GM19452 (cell line): Measurements from ENCODE around the gene ADAMTSL2.

Experiments used
- ATAC-seq: cut with Tn5 transposase; IDR thresholded peaks from one replicate; pipeline ENCODE4 v1.9.1; 2021; ENCODE audit not compliant: unreplicated experiment

ADAMTSL2 gene

DNA sequence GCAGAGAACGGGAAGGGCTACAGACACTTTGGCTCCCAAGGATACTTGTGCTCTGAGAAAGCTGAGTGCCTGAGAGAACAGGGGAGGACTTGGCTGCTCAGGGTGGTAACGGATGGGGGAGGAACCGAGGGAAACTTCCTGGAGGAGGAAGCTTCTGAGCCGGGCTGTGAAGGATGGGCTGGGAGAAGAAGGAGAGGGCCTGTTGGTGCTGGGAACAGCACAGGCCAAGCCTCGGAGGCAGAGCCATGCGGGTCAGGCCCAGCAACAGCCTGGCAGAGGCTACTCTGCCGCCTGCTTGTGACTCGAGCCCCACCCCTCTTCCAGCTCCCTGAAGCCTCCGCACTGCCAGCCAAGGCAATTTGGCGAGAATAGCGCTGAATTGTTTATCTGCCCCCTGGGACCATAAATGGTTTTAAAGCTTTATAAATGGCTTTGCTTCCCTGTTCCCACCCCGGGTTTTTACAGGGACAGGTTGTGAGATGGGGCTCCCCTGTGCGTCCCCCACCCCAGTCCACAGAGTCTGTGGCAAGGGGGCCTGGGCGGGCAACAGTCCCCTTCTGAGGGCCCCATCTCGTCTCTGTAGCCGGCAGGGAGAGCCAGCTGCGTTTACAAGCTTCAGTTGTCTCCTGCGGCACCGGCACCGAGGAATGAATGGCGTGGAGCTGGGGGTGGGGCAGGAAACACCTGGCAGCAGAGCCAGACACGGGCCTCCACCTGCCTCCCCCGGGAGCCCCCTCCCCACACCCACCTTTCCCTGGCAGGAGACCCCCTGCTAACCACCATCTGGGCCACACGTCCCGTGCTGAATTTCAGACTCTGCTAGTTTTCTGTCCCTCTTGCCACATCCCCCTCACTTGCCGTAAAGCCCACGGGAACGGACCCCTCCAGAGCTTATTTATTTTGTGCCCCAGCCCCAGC lies 50.3 kb downstream of the ADAMTSL2 start:
- no peak for ATAC-seq

DNA sequence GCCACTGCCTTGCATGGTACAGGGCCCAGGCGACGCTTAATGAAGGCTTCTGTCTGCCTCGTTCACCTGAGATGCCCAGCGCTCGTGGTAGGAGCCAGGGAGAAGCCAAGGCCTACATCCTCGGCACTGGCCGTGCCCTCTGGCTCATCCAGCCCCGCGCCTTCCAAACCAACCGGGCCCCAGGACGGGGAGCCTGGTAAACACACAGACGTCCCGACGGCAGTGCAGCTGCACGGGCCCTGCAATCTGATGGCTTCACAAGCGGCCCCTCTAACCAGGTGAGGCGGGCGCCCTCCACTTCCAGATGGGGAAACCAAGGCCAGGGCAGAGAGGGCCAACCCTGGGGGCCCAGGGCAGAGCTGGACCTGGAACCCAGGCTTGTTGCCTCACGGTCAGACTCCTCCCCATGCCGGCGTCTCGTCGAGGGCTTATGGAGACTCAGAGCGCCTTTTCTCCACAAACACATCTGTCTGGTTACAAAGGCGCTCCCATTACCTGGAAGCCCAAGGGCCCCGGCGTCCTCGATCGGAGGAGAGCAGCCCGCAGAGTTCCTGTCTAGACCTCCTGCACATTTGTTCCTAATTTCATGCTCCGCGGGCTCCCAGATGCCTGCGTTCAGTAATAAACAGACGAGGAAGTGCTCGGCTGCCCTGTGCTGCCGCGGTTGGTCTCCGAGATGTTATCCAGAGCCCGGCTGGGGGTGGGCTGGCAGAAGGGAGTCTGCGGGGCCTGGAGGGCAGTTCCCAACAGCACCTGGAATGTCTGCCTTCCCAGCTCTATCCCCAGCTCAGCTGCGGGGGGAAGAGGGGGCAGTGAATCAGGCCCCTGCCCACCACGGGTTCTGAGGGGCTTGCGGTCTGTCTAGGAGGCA lies 51.2 kb downstream of the ADAMTSL2 start:
- no peak for ATAC-seq

DNA sequence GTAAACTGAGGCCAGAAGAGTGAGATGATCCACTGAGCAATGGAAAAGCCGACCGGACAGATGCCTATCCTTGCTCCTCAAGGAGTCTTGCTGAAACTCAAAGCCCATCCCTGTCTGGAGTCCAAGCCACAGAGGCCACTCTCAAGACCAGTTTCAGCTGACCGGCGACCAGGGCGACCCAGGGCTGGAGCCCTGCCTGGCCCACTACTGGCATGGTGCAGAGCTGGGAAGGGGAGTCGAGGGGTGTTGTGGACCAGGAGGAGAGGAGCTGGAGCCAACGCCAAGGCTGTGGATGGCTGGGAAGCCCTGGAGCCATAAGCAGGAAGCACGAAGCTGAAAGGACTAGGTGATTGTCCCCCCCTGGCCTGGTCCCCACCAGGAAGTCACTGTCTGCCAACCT lies 52.5 kb downstream of the ADAMTSL2 start:
- ATAC-seq: no peak

DNA sequence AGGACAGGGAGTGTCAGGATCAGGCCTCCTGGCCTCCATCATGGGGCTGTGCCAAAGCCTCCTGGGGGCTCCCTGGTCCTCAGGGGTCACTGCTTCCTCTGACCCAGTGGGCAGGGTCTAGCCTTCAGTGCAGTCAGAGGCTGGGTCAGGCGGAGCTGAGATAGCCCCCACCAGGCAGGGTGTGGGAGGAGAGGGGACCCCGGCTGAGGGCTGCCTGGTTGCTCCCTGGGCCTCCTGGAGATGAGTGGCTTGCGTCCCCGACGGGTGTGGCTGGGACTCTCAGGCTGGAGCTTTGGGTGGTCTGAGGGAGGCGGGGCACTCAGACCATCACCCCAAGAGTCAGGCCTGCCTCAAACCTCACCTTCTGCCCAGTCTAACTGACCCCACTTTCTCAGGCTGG lies 53.0 kb downstream of the ADAMTSL2 start:
- no peak for ATAC-seq

DNA sequence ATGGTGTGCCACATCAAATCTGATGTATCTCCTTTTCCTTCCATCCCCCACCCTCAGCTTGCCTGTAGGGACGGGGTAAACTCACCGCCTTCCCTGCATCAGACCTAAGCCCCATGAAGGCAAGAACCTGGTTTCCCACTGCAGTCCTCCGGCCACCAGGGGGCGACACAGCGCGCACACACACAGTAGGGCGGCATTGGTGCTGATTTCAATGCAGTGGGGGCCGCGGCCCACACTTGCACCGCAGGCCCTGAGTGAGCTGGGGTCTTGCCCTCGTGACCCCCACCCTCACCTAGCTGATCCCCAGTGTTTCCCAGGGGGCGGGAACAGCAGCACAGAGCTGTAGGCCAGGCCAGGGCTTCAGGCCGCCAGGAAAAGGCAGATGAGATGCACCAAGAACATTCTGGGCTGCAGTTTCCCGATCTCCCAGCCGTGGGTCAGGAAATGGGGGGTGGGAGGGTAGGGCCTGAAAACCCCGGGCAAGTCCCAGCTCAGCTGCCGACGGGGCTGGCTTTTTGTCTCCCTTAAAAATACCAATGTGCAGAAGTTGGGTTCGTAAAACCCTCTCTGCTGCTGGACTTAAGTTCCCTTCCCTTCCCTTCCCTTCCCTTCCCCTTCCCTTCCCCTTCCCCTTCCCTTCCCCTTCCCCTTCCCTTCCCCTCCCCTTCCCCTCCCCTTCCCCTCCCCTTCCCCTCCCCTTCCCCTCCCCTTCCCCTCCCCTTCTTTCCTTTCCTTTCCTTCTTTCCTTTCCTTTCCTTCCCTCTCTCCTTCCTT lies 55.1 kb downstream of the ADAMTSL2 start:
- ATAC-seq: no peak

DNA sequence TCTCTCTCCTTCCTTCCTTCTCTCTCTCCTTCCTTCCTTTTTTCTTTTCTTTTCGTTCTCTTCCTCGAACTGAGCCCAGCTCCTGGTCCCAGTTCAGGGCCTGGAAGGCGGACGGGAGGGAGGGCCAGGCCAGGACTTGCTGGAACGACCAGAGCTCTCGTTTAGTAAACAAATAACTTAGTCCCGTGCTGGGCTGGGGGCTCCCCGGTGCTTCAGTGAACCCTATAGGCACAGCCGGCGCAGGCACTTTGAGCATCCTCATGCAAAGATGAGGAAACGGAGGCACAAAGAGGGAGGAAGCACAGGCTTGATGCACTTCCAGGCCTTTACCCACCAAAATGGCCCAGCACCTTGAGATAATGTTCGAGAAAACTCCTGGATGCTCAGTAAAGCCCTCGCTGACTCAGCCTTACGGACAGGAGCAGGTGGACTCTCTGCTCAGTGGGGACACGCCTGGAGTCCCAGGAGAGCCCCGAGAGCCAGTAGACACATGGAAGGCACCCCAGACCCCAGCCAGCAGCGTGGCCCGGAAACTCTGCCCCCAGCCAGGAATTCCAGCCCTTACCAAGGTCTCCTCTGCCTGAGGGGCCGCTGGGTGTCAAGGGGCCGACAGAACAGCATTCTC lies 55.8 kb downstream of the ADAMTSL2 start:
- no peak for ATAC-seq

DNA sequence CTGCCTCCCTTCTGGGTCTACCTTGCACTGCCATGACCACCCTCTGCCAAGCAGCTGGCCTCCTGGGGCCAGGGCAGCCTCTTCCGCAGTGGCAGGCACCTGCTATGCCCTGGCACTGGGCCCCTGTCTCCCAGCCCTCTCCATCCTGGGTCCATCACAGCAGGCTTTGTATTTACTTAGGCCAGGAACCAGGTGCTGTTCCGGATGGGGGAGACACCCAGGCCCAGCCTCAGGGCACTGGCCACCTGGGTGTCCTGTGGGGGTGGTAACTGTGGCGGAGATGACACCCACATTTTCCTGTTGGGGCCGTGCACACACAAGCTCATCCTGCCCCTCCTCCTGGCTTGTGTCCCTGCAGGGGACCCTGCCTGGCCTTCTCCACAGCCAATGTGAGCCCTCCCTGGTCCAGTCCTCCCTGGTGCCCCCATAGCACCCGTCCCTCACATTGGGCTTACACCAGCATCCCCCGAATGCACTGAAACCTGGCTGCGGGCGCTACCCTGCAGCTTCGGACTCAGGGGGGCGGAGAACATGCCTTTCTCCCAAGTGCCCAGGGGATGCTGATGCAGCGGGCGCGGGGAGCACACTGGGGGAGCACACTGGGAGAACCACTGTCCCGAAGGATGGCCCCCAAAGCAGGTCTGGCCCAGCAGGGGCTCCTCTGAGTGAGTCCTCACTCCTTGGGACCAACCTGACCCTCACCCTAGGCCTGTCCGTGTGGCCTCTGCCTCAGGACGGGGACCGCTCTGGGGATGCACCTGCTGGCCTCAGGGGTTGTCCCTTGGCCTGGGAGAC lies 56.8 kb downstream of the ADAMTSL2 start:
- no peak for ATAC-seq

DNA sequence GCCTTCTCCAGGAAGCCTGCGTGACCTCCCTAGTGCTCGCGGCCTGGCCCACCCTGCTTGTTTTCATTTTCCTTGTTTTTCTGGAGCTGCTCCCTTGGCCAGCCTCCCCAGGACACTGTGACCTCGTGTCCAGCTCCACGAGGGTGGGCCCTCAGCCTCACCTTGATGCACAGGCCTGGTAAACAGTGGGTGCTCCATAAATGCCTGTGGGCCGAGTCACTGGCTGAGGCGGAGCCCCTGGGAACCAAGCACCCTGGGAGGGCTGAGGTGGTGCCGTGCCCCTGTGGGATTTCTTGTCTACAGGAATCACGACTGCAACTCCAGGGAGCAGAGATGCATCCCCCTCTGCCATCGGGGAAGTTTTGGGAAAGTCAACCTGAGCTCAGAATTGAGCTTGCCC lies 57.5 kb downstream of the ADAMTSL2 start:
- ATAC-seq: no peak

DNA sequence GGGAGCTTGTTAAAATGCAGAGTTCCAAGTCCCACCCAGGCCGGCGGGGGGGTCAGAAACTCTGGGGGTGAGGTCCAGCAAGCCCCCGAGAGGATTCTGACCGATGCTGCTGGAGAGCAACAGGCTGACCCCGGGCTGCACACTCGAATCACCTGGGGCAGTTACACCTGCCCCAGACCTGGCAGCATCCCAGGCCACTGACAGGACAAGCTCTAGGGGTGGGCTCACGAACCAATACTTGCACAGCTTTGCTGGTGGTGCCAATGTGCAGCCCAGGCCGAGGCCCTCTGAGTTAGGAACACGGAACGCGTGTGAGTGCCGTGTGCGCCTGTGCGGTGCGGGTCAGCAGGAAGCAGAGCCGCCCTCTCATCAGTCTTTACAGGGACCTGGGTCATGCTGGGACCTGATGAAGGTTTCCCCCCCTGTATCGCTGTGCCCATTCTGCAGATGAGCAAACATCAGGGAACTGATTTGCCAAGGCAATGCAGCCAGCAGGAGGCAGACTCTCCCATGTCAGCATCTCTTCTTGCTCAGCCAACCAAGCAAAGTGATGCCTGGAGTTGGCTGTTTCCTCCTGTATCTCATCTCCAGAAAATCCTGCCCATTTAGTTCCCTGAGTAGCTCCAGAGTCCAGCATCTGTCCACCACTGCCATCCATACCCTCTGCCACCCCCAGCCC lies 58.4 kb downstream of the ADAMTSL2 start:
- ATAC-seq: no peak

DNA sequence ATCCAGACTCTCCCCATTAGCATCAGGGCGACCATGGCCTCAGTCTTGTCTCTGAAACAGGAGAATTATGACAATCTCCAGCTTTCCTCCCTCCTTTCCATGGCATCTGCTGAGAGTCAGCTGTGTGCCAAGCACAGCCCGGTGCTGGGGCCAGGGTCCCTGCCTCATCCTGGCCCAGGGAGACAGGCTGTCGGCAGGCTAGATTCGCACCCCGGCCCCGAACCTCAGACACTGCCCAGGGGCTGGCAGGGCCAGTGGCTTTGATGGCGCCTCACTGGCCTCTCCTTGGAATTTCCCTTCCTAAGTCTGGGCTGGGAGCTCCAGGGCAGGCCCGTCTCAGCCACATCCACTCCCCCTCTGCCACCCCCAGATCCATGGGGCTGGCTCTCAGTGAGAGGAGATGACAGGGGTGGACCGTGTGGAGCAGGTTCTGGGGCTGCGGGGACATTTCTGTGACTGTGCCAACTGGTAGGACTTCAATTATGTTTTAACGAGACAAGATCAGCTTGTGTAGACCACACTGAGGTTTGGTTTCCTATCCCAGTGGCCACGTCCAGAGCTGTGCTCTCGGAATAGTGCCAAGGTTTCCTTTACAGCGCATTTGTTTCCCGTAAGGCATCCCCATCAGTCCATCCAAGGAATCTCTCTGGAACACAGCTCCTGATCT lies 59.2 kb downstream of the ADAMTSL2 start:
- no peak for ATAC-seq

DNA sequence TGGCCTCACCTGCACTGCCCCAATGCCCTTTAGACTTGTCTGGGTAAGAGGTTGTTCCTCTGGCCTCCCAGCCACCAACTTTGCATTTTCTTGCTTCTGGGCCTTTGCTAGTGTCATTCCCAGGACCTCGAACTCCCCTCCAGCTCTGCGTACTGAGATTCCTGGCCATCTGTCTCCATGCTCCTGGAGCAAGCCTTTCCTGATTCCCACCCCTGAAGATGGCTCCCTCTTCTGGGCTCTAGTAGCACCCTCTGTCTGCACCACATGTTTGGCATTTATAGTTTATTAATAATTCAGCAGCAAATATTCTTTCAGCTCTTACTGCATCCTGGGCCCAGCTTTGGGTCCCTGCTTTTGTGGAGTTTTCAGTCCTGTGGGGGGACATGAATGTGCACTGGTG lies 59.8 kb downstream of the ADAMTSL2 start:
- ATAC-seq: no peak

DNA sequence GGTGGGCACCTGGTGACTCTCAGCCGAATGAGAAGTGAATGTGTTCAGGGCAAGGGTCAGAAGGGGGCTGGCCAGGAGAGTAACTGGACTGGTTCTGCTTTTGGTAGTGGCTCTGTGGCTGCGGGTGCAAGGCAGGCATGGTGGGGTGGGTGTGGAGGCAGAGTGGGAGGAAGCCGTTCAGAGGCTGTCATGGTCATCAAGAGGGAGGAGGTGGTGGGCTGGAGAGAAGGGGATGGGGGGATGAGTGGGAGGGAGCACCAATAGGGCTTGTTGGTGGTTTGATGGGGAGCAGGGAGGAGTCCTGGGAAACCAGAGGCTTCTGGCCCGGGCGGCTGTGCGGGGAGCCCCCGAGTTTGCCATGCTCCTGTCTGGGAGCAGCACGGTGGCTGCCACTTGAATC lies 61.4 kb downstream of the ADAMTSL2 start:
- no peak for ATAC-seq

DNA sequence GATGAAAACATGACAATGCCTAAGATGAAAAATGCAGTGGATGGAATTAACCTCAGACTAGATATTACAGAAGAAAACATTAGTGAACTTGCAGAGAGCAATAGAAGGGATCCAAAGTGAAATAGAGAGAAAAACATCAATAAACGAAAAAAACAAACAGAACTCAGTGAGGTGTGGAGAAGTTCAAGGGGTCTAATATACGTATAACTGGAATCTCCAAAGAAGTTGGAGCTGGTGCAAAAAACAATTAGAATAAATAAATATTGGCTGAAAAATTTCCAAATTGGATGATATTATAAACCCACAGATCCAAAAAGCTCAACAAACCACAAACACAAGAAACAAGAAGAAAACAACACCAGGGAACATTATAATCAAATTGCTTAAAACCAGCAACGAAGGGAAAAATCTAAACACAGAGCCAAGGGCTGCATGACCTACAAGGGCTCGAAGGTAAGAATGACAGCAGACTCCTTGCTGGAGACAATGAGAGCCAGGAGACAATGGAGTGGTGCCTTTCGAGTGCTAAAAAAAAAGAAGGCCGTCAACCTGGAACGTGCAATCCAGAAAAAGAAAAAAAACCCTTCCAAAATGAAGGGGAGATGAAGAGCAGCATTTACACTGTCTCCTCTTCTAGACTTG lies 62.9 kb downstream of the ADAMTSL2 start:
- no peak for ATAC-seq

DNA sequence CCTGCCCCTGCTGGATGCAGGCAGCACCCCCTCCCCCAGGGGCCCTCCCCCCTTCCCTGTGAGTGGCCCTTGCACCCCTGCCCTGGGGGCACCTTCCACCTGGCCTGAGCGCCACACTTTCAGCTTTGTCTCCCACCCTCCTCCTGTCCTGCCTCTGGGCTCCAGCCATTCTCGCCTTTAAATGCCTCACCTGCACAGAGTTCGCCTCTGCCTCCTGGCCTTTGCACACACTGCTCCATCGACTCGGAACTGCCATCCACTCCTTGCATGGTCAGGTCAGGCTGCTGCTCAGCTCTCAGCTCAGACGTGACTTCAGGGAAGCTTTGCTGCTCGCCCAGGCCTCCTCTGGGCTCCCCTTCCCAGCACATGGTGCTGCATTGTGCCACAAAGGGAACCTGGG lies 64.5 kb downstream of the ADAMTSL2 start:
- ATAC-seq: no peak

DNA sequence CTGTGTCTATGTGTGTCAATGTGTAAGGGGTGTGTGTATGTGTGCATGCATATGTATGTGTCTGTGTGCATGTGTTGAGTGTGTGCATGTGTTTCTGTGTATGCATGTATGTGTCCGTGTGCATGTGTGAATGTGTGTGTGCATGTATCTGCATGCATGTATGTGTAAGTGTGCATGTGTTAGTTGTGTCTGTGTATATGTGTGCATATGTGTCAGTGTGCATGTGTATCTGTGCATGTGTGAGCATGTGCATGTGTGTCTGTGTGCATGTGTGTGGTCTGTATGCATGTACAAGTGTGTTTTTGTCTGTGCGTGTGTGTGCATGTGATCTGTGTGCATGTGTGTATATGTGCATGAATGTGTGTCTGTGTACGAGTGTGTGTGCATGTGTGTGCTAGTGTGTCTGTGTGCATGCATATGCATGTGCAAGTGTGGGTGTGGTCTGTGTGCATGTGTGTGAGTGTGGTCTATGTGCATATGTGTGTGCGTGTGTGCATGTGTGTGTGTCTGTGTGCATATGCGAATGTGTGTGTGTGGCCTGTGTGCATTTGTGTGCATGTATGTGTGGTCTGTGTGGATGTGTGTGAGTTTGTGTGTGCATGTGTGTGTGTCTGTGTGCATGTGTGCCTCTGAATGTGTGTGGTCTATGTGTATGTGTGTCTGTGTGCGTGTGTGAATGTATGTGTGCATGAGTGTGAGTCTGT lies 65.1 kb downstream of the ADAMTSL2 start:
- ATAC-seq: no peak

DNA sequence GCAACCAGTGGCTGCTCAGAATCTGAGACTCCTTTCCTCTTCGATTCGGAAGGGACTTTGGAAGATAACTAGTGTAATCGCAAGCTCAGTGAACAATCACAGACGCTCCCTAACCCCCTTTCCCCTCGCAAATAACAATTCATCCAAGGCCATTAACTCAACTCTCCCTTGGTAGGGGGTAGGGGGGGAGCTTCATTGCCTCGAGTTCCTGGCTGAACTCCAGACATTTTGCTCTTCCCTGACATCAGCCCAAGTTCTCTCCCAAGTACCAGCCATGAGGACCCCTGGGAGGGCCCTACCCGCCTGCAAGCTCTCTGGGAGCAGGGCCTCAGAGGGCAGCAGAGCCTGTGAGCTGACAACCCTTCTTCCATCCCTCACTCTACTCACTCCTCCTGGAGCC lies 66.2 kb downstream of the ADAMTSL2 start:
- ATAC-seq: no peak

DNA sequence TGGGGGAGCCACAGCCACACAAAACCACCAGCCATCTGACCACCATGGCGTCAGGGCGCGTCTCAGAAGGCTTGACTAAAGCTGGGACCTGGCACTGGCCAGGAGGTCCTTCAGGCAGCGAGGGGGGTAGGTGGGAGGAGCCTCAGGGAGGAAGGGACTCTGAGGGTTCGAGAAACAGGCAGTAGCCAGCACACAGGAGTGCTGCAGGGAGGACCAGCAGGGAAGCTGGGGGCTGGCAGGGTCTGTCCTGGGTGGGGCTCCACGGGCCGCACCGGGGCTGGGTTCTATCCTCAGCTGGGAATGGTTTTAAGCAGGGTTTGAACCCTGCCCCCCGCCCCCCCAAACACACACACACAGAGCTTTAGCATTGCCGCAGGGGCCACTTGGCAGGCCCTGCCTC lies 67.2 kb downstream of the ADAMTSL2 start:
- ATAC-seq: no peak

DNA sequence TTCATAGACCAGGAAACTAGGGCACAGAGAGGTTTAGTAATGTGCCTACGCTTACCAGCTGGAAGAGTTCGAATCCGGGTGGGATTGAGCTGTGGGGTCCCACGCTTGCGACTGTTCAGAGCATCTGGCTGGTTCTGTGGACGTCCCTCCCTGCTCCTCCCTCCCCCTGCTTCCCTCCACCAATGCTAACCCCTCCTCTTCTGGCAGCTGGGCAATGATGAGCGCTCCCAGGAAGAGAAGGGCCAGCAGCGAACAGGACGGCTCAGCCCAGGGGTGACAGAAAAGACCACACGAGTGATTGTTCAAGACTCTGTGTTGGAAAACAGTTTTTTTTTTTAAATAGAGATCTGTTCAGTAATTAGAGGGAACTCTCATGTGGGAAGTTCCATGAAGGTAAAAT lies 67.8 kb downstream of the ADAMTSL2 start:
- ATAC-seq: no peak
